Loucy (cell line): ENCODE results near the gene MINK1.

Experiments
- CTCF ChIP-seq: fragments of 200-600 bp; sonication (generic); conservative IDR thresholded peaks from 2 replicates; pipeline ENCODE4 v1.5.1; 2014; ENCODE audit warnings: mild to moderate bottlenecking, antibody characterized with exemption, low read length
- EZH2phosphoT487 ChIP-seq: fragments of 200-600 bp; IDR thresholded peaks from 2 replicates; pipeline ENCODE4 v1.6.1; 2018; ENCODE audit warnings: antibody characterized with exemption, mild to moderate bottlenecking, moderate library complexity, borderline replicate concordance

DNA sequence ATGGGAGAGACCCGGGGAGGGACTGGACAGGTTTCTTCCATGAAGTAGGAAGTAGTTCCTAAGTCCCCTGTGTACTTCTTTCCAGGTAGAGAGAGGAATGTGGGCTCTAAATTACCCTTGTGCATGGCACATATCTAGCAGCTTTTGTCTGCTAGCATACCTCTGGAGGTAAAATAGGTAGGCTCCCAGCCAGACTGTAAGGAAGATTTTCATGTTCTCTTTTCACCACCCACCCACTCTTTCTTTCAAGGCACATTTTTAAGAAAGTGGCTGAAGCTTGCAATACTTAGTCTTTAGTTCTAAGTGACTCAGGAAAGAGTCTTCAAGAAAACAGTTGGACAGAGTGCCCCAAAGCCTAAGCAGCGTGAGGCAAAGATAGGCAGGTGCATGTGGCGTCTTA, 9.2 kb downstream of the MINK1 start:
- no peak for TF ChIP-seq CTCF
- no peak for TF ChIP-seq EZH2phosphoT487
